PC-3 (cell line): ENCODE measurements around the gene FSCN2. TPM values are rescaled to one million over a fixed set of nuclear protein-coding genes. Genes with fewer than 3 reads are reported as not detected.

Experiments
- ATAC-seq: fragments of 200-7000 bp; cut with Tn5 transposase; 2 replicates; pipeline ENCODE4 v1.9.1; 2020; ENCODE audit warnings: mild to moderate bottlenecking, moderate library complexity
- BruUV-seq: library from RNA; stranded (reverse); fragments of 400-500 nt; replicated peaks from 2 replicates; lab custom pipeline; 2021; lab: Mats Ljungman, UMichigan
- CTCF ChIA-PET: fragments of 300-600 bp; sonication (Branson Sonifier 250); formaldehyde crosslinking; loops from one replicate; lab custom pipeline; 2022; ENCODE audit warnings: antibody characterized with exemption; lab: Charles Lee
- POLR2A ChIA-PET: fragments of 300-600 bp; sonication (Branson Sonifier 250); formaldehyde crosslinking; loops from one replicate; lab custom pipeline; 2022; ENCODE audit warnings: antibody characterized with exemption; ENCODE audit not compliant: unreplicated experiment; lab: Charles Lee
- DNase-seq: peaks from one replicate; pipeline ENCODE4 v3.0.0-alpha.2; 2015
- H2AFZ ChIP-seq: fragments of 300-600 bp; sonication (generic); 2 replicates; pipeline ENCODE4 v1.6.0; 2016; ENCODE audit warnings: antibody characterized with exemption, low read length
- H3F3A ChIP-seq: fragments of 300-600 bp; sonication (generic); one replicate; pipeline ENCODE4 v1.6.0; 2017; ENCODE audit warnings: antibody characterized with exemption, low read length, control low read depth, mild to moderate bottlenecking; ENCODE audit not compliant: unreplicated experiment
- H3K27ac ChIP-seq: fragments of 300-600 bp; sonication (generic); 2 replicates; pipeline ENCODE4 v1.5.1; 2016; ENCODE audit warnings: mild to moderate bottlenecking, low read length
- H3K27me3 ChIP-seq: fragments of 300-600 bp; sonication (generic); 2 replicates; pipeline ENCODE4 v1.6.1; 2016; ENCODE audit warnings: low read length, mixed read lengths
- H3K36me3 ChIP-seq: fragments of 300-600 bp; sonication (generic); 2 replicates; pipeline ENCODE4 v1.6.1; 2016; ENCODE audit warnings: low read depth, mixed run types, low read length, mixed read lengths
- H3K4me1 ChIP-seq: fragments of 300-600 bp; sonication (generic); 2 replicates; pipeline ENCODE4 v1.5.1; 2016; ENCODE audit warnings: low read length; ENCODE audit not compliant: insufficient read depth
- H3K4me2 ChIP-seq: fragments of 300-600 bp; sonication (generic); 2 replicates; pipeline ENCODE4 v1.6.0; 2016; ENCODE audit warnings: low read length
- H3K4me3 ChIP-seq: fragments of 300-600 bp; sonication (generic); 2 replicates; pipeline ENCODE4 v1.5.1; 2016; ENCODE audit warnings: mild to moderate bottlenecking, low read length, mixed read lengths
- H3K79me2 ChIP-seq: fragments of 300-600 bp; sonication (generic); 2 replicates; pipeline ENCODE4 v1.6.1; 2017; ENCODE audit warnings: low read length, mixed read lengths
- H3K9ac ChIP-seq: fragments of 300-600 bp; sonication (generic); 2 replicates; pipeline ENCODE4 v1.6.0; 2016; ENCODE audit warnings: mild to moderate bottlenecking, low read length
- H3K9me2 ChIP-seq: fragments of 300-600 bp; sonication (generic); replicated peaks from 2 replicates; pipeline ENCODE4 v1.6.1; 2016; ENCODE audit warnings: mixed run types, low read length, mixed read lengths
- H3K9me3 ChIP-seq: fragments of 300-600 bp; sonication (generic); 2 replicates; pipeline ENCODE4 v1.6.1; 2016; ENCODE audit warnings: low read length, mixed read lengths
- H4K20me1 ChIP-seq: fragments of 300-600 bp; sonication (generic); 2 replicates; pipeline ENCODE4 v1.6.1; 2016; ENCODE audit warnings: low read length, mixed read lengths
- CTCF ChIP-seq: fragments of 300-600 bp; sonication (generic); conservative IDR thresholded peaks from 2 replicates; pipeline ENCODE4 v1.5.1; 2017; ENCODE audit warnings: antibody characterized with exemption, low read depth, mild to moderate bottlenecking, low read length
- EZH2 ChIP-seq: fragments of 300-600 bp; sonication (generic); IDR thresholded peaks from one replicate; pipeline ENCODE4 v1.6.1; 2017; ENCODE audit warnings: antibody characterized with exemption, mild to moderate bottlenecking, low read length; ENCODE audit not compliant: unreplicated experiment
- EZH2phosphoT487 ChIP-seq: fragments of 300-600 bp; sonication (generic); IDR thresholded peaks from 2 replicates; pipeline ENCODE4 v1.6.1; 2018; ENCODE audit warnings: mild to moderate bottlenecking, antibody characterized with exemption, low read length, borderline replicate concordance
- intact Hi-C: fragments of 100-400 bp; cut with micrococcal nuclease; formaldehyde crosslinking; loops from 2 replicates; pipeline ENCODE4 v1.9.0; 2023
- total RNA-seq: library from RNA; depleted of rRNA; stranded (reverse); fragments of >200 nt; gene quantifications from 2 replicates; pipeline ENCODE4 v1.2.3, GENCODE V29; 2014

Gene FSCN2
- total RNA-seq, 1 experiment from 2014 or later, result 0.87 TPM

DNA sequence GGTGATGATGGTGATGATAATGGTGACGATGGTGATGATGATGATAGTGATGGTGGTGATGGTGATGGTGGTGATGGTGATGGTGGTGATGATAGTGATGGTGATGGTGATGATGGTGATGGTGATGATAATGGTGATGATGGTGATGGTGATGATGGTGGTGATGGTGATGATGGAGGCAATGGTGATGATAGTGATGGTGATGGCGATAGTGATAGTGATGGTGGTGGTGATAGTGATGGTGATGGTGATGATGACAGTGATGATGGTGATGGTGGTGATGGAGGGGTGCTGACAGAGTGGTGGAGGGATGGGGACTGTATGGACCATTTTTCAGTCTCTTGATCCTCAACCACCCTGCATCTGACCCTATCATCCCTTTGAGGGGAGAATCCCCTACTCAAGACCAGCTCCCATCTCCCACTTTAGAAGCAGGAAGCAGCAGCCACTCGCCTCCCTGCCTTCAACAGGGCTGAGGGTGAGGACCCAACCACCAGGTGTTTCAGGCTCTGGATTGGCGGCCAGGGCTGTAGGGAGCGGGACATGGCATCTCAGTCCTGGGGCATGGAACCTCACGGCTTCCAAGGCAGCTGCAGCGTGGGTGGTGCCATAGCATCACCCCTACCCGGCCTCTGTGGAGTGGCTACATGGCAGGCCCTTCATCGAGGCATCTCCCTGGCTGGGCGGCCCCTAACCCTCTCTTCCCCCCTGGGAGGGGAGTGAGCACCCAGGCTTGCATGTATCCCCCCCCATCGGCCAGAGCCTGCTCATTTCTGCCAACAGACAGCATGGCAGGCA, 4.5 kb downstream of the FSCN2 start:
- no peaks in the 10 kb centered on the region for H3K9me2 ChIP-seq
- TF ChIP-seq EZH2, result no peak
- TF ChIP-seq CTCF, result no peak
- TF ChIP-seq EZH2phosphoT487, result no peak
- intact Hi-C loops, result no loop called here
- no peak overlapping the region for H3K9ac ChIP-seq
- H2AFZ ChIP-seq, result no peak overlapping the region
- CTCF ChIA-PET, result no interaction called here
- DNase-seq (no peak), ATAC-seq (no peak)
- H3K4me2 ChIP-seq, result no peak overlapping the region
- no peaks in the 10 kb centered on the region for H3K9me3 ChIP-seq
- H4K20me1 ChIP-seq, result no peaks in the 10 kb centered on the region
- peaks cover 7% of the 10 kb centered on the region; the same call in 1 of the 2 replicates for H3K27me3 ChIP-seq
- no peaks in the 10 kb centered on the region for H3K36me3 ChIP-seq
- no peak overlapping the region for H3K27ac ChIP-seq
- BruUV-seq, result no TSS peak
- no peaks in the 10 kb centered on the region for H3K79me2 ChIP-seq
- POLR2A ChIA-PET, result no interaction called here
- no peaks in the 10 kb centered on the region for H3F3A ChIP-seq
- H3K4me3 ChIP-seq, result no peak overlapping the region
- H3K4me1 ChIP-seq, result peaks cover 16% of the 10 kb centered on the region

DNA sequence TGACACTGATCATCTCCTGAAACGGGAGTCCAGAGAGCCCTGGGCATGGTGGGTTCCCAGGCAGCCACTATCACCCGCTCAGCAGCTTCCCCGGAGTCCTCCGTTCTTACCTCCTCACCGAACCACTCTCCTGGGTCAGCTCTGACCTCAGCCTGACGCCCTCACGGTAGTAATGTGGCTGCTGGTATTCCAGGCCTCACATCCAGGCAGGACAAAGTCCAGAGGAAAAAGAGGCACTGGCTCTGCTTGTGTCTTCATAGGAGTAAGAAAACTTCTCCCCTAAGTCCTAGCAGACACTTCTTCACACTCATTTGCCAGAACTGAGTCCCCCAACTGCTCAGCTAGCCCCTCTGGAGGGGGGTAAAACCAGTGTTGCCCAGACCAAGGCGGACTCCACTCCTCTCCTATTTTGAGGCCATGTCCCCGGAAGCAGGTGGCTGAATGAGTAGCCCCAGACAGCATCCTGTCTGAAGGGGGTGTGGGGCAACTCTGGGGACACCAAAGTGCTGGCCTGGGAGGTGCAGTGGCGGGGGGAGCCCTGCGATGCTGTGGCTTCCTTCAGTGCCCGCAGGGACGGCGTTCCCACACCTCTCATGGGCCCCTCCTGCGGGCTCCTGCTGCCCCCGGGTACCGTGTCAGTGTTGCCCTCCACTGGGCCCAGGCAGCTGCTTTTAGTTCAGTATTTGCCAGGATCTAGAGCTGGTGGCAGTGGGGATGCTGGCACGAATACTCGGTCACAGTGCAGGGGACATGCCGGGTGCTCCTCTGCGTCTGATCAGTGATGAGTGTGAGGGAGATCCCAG, 5.4 kb downstream of the FSCN2 start:
- Histone ChIP-seq H3K9ac (no peak overlapping the region), H2AFZ (no peak overlapping the region), H3K27ac (no peak overlapping the region), H3F3A (no peaks in the 10 kb centered on the region), H3K4me1 (peaks cover 9% of the 10 kb centered on the region), H3K9me3 (no peaks in the 10 kb centered on the region), H3K4me2 (no peak overlapping the region), H3K79me2 (no peaks in the 10 kb centered on the region), H3K36me3 (no peaks in the 10 kb centered on the region), H3K4me3 (no peak overlapping the region), H4K20me1 (no peaks in the 10 kb centered on the region), H3K9me2 (no peaks in the 10 kb centered on the region), H3K27me3 (peaks cover 7% of the 10 kb centered on the region; the same call in 1 of the 2 replicates)
- ChIA-PET CTCF (no interaction called here), POLR2A (no interaction called here)
- ATAC-seq, result no peak; the same call in 1 of the 2 replicates
- no TSS peak for BruUV-seq
- TF ChIP-seq EZH2 (no peak), EZH2phosphoT487 (no peak), CTCF (no peak)
- intact Hi-C loops, result no loop called here
- DNase-seq, result no peak
